IPS-11a (cell line): ENCODE data around the gene IBA57.
"Not testable (repeated sequence)": the region's sequence is repeated elsewhere in the genome, so short reads cannot be mapped to it uniquely, and the experiment has no call there.

Experiments
- H3K4me3 ChIP-seq: one replicate; pipeline ENCODE4 v1.5.1; 2013; ENCODE audit warnings: low read depth, low read length, control low read depth

Gene IBA57

GRCh38 chr1:228170666-228171065 is 5.1 kb downstream of the IBA57 start:
- H3K4me3 ChIP-seq: no peak overlapping the region

- no peak overlapping the region for H3K4me3 ChIP-seq
Observed at GRCh38 chr1:228171221-228171891, 5.8 kb downstream of the IBA57 start.

- H3K4me3 ChIP-seq: no peak overlapping the region
Observed at GRCh38 chr1:228172591-228173527, 7.3 kb downstream of the IBA57 start.

- not testable (repeated sequence) for H3K4me3 ChIP-seq
Observed at GRCh38 chr1:228173528-228174481, 8.2 kb downstream of the IBA57 start.

DNA sequence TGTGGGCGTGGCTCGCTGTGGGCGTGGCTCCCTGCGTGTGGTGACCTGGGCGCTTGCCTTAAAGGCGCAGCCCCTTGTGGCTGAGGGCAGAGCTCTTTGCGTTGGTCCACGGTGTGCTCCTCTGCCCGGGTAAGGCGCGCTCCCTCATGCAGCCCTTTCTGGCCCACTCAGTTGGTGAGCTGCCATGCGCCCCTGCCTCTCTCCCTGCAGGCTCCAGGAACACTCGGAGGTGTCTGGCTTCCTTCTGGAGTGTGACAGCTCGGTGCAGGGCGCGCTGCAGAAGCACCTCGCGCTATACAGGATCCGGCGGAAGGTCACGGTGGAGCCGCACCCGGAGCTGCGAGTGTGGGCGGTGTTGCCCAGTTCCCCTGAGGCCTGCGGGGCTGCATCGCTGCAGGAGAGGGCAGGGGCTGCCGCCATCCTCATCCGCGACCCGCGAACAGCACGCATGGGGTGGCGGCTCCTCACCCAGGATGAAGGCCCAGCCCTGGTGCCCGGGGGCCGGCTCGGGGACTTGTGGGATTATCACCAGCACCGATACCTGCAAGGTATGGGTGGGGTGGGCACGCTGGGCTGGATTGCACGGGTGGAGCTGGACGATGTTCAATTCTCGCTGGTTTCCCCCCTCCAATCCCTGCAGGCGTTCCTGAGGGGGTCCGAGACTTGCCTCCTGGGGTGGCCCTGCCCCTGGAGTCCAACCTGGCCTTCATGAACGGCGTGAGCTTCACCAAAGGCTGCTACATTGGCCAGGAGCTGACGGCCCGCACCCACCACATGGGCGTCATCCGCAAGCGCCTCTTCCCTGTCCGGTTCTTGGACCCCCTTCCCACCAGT is 9.1 kb downstream of the IBA57 start:
- H3K4me3 ChIP-seq: no peak overlapping the region

GRCh38 chr1:228175316-228176023 is 9.9 kb downstream of the IBA57 start:
- no peak overlapping the region for H3K4me3 ChIP-seq

GRCh38 chr1:228176024-228176395 is 10.4 kb downstream of the IBA57 start:
- no peak overlapping the region for H3K4me3 ChIP-seq

- no peak overlapping the region for H3K4me3 ChIP-seq
Observed at GRCh38 chr1:228176461-228177182, 11.0 kb downstream of the IBA57 start.

DNA sequence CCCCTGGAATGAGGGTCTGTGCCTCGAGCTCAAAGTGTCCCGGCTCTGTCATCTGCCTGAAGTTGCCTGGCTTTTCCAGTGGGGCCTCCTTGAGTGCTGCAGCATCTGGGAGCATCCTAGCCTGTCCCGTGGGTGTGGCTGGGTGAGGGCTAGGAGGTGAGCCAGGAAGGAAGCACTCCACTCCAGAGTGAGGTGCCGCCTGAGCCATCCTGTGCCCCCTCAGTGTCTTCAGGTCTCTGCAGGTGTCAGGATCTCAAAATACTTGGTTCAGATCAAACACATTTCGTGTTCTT is 11.5 kb downstream of the IBA57 start:
- H3K4me3 ChIP-seq: no peak overlapping the region

DNA sequence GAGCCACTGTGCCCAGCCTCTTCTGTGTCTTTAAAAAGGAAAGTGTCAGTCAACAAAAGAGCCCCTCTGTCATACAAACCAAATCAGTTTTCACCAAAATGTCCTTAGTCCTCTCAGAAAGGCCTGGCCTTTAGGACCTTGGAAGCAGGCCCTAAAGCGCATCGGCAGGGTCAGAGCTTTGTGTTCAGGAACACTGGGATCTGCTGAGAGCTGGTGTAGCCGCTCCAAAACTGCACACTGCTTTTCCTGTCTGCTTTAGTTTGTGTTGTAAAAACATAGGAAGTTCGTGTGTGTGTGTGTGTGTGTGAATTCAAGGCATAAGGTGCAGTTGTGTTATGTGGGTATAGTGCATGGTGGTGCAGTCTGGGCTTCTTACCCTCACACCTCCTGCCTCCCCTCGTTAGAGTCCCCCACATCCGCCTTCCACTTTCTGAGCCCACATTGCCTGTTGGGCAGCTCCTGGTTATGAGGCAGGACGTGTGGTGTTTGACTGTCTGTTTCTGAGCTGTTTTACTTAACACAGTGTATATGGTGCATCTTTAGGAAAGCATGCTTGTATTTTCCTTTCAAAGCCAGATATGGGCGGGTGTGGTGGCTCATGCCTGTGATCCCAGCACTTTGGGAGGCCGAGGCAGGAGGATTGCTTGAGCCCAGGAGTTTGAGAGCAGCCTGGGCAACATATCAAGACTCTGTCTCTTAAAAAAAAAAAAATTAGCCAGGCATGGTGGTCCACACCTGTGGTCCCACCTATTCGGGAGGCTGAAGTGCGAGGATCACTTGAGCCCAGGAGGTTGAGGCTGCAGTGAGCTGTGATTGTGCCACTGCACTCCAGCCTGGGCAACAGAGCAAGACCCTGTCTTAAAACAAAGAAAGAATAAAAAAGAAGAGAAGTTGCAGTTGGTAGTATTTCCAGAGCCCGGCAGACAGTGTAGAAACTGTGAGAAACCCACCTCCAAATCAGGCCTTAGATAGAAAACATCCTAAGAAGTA is 12.4 kb downstream of the IBA57 start:
- H3K4me3 ChIP-seq: no peak overlapping the region

DNA sequence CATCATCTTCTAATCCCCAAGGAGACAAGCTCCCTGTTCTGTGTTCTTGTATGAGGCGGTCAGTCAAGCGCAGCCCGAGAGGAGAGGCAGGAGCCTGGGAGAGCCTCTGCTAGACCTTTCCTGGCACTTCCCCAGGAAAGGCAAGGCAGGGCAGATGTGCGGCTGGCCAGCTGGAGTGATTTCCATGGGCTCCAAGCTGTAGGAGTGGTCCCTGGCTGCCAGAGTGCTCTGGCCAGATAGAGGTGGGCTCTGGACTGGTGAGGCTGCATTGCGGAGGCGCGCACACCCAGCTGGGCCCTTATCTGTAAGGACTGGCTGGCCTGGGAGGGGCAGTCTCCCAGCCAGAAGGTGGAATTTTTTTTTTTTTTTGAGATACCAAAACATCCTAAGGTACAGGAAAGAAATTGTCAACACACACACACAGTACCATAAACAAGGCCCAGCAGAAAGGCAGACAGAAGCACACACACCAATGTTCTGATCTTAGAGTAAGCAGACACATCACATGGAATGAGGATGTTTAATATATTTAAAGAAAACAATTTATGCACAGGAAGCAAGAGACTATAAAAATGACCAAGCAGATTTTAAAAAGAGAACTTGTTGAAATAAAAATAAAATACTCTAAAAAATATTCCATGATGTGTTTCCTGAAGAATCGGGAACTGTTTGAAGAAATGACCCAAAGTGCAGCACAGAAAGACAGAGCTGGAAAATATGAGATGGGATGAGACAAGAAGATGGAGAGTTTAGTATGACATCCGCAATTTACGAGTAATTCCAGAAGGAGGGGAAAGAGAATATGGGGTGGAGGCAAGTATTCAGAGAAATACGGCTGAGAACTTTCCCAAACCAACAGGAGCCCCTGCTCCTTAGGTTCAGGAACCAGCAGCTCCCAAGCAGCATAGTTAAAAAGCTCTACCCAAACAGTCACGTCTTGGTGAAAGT is 13.4 kb downstream of the IBA57 start:
- no peak overlapping the region for H3K4me3 ChIP-seq

DNA sequence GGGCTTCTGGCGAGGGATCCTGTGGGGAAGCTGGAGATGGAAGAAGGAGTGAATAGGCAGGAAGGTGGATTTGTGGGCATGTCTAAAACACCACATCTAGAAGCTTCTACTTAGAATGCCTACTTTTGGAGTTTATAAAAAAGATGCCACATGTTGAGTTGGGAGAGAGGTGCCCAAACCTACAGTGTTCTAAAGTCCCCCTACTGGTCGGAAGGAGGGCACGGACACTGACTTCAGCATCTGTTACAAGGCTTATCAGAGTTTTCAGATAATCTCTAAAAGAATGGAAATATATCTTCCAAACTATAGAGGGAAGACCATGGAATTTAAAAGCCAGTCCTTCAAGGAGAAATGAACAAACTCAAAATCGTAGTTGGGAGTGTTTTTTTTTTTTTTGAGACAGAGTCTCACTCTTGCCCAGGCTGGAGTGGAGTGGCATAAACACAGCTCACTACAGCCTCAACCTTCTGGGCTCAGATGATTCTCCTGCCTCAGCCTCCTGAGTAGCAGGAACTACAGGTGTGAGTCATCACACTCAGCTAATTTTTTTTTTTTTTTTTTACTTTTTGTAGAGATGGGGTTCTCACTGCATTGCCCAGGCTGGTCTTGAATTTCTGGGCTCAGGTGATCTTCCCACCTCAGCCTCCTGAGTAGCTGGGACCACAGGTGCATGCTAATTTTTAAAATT is 14.8 kb downstream of the IBA57 start:
- H3K4me3 ChIP-seq: no peak overlapping the region

- no peak overlapping the region for H3K4me3 ChIP-seq
Observed at GRCh38 chr1:228180959-228181644, 15.5 kb downstream of the IBA57 start.

DNA sequence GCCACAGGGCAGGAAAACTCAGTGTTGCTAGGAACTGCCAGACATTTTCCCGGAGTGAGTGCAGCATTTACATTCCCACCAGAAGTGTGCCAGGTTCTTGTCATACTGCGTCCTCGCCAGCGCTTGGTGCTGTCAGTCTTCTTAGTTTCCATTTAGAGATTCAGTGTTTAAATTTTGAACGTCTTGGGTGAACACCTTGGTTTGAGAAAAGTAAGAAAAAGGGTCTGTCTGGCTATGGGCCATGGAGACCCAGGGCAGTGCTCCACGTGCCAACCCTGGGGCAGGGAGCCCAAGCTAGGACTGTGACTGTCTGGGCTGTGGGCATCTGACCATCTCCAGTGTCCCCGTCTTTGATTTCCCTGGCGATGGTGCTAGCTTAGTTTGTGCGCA is 16.0 kb downstream of the IBA57 start:
- no peak overlapping the region for H3K4me3 ChIP-seq

DNA sequence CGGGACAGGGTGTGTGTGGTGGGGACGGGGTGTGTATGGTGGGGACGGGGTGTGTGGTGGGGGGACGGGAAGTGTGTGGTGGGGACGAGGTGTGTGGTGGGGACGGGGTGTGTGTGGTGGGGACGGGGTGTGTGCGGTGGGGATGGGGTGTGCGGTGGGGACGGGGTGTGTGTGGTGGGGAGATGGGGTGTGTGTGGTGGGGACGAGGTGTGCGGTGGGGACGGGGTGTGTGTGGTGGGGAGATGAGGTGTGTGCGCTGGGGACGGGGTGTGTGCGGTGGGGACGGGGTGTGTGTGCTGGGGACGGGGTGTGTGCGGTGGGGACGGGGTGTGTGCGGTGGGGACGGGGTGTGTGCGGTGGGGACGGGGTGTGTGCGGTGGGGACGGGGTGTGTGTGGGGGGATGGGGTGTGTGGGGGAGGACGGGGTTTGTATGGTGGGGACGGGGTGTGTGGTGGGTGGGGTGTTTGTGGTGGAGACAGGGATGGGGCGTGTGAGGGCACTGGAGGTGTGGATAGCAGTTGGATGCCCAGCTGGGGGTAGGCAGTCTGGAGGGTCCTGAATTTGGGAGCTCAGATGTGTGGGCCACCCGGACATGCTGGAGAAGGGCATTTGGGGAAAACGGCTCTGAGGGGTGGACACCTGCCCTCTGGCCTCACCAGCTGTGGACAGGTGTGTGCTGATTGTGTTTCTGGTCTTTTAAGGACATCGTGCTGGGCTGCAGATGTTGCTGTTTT is 16.9 kb downstream of the IBA57 start:
- no peak overlapping the region for H3K4me3 ChIP-seq
